Cardiac fibroblast (primary cell): ENCODE measurements around the gene SPNS3.
A peak's percentile ranks its signal among the peaks of the same experiment; 100 is the strongest.

Experiments used
- DNase-seq, 2 donors: peaks; one replicate each; pipeline versions ENCODE4 v3.0.0 to v3.0.0-alpha.2; 2010; ENCODE audit warnings: low read depth in 2 of 2
- H3K4me3 ChIP-seq, 2 donors: replicated peaks in 1 of 2; 1 replicate in 1 of 2; 2 replicates in 1 of 2; pipeline ENCODE4 v1.5.1; 2011; ENCODE audit warnings: low read depth in 2 of 2, low read length in 2 of 2, mild to moderate bottlenecking in 2 of 2, moderate library complexity in 1 of 2
- TF ChIP-seq, protein P1 (sequence below): IDR thresholded peaks from one replicate; pipeline ENCODE4 v1.5.1; 2011; ENCODE audit warnings: low read depth, mild to moderate bottlenecking, low read length, inconsistent platforms

The SPNS3 gene

DNA sequence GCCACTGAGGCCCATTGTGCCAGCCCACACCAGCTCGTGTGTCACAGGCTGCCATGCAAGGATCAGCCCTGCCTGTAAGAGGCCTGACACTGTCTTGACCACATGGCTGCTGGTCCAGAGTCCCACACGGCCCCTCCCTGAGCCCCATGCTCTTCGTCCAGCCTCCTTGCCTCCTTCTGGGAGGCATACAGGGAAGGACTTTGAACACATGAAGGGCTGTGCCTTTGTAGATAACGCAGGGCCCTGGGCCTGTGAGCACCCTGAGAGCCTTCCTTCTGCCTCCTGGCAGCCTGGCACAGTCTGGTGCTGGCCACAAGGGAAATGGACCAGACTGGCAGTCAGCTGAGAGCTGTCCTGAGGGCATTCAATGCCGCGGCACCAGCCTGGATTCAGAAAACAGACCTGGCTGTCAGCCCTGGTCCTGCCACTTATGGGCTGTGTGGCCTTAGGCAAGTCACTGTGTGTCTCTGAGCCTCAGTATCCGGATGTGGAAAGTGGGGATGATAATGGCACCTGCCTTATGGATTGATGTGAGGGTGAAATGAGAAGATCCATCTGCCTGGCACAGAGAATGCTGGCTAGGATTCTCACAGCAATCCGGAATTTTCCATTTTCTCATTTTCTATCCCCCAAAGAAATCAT lies 45.7 kb downstream of the SPNS3 start:
- TF ChIP-seq, protein P1, sequence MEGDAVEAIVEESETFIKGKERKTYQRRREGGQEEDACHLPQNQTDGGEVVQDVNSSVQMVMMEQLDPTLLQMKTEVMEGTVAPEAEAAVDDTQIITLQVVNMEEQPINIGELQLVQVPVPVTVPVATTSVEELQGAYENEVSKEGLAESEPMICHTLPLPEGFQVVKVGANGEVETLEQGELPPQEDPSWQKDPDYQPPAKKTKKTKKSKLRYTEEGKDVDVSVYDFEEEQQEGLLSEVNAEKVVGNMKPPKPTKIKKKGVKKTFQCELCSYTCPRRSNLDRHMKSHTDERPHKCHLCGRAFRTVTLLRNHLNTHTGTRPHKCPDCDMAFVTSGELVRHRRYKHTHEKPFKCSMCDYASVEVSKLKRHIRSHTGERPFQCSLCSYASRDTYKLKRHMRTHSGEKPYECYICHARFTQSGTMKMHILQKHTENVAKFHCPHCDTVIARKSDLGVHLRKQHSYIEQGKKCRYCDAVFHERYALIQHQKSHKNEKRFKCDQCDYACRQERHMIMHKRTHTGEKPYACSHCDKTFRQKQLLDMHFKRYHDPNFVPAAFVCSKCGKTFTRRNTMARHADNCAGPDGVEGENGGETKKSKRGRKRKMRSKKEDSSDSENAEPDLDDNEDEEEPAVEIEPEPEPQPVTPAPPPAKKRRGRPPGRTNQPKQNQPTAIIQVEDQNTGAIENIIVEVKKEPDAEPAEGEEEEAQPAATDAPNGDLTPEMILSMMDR = no peak
- DNase-seq = no peak
- no peak overlapping the region for H3K4me3 ChIP-seq

DNA sequence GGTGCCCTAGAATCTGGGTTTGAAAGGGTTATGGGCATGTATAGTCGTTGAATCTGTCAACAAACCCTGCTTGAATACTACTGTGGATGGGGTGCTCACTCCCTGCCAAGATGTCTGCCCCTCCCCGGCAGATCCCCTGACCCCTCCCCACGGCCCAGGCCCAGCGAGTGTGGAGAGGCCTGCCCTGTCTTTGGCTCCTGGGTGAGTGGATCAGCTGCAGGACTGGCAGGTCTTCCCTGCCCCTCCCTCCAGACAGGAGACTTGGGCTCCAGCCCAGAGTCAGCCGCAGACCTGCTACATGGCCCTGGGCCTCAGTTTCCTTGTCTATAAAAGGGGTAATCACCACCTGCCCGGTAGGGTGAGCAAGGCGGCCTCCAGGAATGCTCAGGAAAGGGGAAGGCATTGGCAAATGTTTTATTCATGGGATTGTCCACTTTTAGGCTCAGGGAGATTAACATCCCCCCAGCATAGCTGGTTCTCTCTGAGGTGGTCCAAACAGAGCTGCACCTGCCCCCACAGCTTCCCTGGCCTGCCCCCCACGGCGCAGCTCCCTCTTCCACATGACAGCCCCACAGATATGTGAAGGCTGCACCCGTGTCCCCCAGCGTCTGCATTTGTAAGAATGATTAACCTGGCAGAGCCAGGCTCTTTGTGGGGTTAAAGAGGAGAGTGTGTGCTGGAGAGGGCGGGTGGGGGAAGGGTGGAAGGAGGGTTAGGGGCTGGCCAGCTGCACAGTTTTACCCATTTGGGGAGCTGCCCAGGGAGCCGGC lies 46.4 kb downstream of the SPNS3 start:
- no peak for DNase-seq
- TF ChIP-seq, protein P1 = no peak
- H3K4me3 ChIP-seq = no peak overlapping the region

DNA sequence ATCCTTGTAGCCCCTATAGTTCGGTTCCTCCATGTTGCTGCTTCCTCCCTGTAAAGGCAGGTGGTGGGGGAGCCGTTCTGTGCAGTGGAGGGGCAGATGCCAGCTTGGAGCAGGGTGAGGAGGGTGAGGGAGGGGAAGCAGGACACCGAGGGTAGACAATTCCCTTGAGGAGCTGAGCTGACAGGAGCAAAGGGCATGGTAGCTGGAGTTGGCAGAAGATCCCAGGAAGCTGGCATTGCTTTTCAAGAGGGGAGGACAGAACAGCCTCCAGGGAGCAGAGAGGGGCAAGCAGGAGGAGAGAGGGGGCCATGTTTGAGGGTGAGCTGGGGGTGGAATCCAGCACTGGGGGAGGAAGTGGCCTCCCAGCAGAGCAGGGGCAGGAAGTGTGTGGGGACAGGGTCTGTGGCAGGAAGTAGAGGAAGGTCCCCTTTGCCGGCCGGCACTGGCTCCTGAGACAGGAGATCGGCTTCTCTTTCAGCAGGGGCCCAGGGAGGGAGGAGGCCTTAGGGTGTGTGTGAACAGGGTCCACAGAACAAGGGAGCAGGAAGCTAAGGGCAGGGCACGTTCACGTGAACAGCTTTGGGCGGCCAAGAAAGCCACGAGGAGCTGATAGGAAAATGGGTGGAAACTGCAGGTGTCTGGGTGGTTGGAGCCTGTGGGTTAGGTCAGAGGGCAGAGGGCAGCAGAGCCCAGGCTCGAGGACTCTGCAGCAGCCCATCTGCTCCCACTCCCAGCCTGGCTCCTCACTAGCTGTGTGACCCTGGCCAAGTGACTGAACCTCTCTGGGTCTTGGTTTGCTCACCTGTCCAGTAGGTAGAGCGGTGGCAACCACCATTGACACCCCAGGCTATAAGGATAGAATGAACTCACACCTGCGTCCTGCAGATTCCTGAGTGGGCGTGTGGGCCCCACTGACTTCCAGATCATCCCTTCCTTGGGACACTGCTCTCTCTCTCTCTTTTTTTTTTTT lies 47.5 kb downstream of the SPNS3 start:
- TF ChIP-seq, protein P1 = no peak
- no peak overlapping the region for H3K4me3 ChIP-seq
- DNase-seq = no peak

DNA sequence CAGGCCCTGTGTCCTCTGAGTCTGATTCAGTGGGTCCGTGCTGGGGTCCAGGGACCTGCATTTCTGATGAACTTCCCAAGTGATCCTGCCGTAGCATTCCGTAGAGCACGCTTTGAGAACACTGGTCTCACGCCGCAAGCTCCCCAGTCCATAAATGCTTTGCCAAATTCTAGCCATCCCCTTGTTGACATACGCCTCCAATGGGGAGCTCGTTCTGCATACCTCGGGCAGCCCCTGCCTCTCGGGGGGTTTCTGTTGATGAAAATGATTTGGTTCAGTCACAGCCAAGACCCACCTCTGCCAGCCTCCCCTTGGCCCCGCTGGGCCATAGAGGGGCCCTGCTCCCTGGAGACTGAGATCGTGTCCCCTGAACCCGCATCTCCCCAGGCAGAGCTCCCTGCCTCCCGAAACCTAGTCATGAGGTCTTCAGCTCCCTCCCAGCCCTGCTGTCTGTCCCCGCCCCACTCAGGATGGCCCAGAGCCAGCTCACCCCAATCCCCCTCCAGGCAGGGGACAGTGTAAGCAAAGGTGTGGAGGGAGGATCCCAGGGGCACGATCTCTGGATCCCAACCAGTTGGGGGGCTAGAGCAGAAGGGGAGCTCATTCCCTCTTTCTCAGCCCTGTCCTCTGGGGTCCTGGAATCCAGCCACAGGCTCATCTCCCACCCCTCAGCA lies 48.7 kb downstream of the SPNS3 start:
- TF ChIP-seq, protein P1 = no peak
- no peak for DNase-seq
- H3K4me3 ChIP-seq = no peak overlapping the region

DNA sequence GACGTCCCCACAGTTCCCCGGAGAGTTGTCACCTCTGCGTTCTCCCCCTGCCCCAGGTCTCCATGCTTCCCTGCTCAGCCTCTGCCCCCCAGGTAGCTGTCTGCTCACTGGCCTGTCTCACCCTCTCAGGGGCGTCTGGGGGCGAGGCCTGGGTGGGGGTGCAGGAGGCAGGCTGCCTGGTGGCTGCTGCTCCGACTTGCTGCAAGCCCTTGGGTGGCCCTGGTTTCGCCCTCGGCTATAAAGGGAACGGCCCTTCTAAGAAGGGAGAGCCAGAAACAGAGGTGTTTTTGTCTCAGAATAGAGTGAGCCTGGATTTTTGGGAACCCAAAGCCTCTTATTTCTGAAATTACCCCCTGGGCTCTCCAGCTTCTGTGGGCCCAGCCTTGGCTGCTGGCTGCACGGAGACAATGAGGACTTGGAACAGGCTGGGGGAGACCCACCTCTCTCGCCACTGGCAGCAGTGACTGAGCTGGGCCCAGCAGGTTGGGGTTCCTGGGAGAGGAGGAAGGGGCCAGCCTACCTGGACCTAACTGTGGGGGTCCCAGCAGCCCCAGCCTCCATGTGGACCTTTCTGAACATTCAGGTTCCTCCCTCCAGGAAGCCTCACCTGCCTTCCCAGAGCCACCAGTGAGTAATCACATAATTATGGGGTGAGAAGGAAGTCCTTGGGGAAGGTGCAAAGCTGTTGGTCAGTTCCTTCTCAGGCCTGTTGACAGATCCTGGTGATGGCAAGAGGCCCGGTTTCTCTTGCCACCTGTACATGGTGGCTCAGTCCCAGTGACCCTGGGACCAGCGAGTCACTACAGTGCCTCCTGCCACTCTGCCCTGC lies 49.5 kb downstream of the SPNS3 start:
- TF ChIP-seq, protein P1 = no peak
- no peak overlapping the region for H3K4me3 ChIP-seq
- peak in 1 of 2 donors; percentile 25 for DNase-seq
